ENCODE measurements around the gene MRTFB.

The MRTFB gene

DNA sequence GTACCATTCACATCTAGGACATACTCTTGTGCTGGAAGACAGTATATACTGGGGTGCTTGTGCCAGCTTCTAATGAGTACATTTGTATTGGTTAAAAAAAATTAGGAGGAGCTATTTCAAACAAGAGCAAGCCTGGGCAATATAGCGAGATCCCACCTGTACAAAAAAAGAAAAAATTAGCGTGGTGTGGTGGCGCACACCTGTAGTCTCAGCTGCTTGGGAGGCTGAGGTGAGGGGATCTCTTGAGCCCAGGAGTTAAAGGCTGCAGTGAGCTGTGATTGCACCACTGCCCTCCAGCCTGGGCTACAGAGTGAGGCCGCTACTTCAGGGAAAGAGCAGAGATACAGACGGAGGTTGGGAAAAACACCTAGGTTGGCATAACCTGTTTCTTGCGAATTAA lies 1.2 kb downstream of the MRTFB start:
- ATAC-seq, result no peak
- TF ChIP-seq ZFP30 (CRISPR knock-in tag; IDR thresholded peaks at IDR 0.05) (no peak), ESRRG (CRISPR knock-in tag; IDR thresholded peaks at IDR 0.05) (no peak), OSR1 (CRISPR knock-in tag; IDR thresholded peaks at IDR 0.05) (no peak), TOX (CRISPR knock-in tag; IDR thresholded peaks at IDR 0.05; ENCODE audit: borderline replicate concordance) (no peak), TCF4 (CRISPR knock-in tag; IDR thresholded peaks at IDR 0.05; ENCODE audit: borderline replicate concordance) (no peak), SNAI2 (CRISPR knock-in tag; IDR thresholded peaks at IDR 0.05) (no peak), ZNF70 (CRISPR knock-in tag; IDR thresholded peaks at IDR 0.05) (no peak), GLIS3 (CRISPR knock-in tag; IDR thresholded peaks at IDR 0.05) (no peak), CSDC2 (CRISPR knock-in tag; IDR thresholded peaks at IDR 0.05) (no peak)
- TF ChIP-seq, protein P1, sequence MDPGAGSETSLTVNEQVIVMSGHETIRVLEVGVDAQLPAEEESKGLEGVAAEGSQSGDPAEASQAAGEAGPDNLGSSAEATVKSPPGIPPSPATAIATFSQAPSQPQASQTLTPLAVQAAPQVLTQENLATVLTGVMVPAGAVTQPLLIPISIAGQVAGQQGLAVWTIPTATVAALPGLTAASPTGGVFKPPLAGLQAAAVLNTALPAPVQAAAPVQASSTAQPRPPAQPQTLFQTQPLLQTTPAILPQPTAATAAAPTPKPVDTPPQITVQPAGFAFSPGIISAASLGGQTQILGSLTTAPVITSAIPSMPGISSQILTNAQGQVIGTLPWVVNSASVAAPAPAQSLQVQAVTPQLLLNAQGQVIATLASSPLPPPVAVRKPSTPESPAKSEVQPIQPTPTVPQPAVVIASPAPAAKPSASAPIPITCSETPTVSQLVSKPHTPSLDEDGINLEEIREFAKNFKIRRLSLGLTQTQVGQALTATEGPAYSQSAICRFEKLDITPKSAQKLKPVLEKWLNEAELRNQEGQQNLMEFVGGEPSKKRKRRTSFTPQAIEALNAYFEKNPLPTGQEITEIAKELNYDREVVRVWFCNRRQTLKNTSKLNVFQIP (CRISPR knock-in tag; IDR thresholded peaks at IDR 0.05; ENCODE audit: borderline replicate concordance, low read depth), result no peak

DNA sequence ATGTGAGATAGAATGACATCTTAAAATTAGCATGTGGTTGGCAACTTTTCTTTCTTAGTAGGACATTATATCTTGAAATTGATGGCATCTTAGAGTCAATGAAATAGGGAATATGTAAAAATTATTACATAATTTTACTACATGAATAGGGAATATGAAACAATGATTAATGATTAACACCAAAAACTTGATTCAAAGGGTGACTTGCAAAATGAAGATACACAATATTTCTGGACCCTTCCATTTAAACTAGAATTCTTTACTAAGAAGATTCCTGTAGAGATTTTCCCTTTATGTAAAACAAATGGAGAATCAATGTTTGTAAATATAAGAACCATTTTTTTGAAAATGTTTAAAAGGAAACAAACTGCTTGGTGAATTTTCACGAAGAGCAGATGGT lies 3.4 kb downstream of the MRTFB start:
- no peak for ATAC-seq
- TF ChIP-seq ISL1 (CRISPR knock-in tag; IDR thresholded peaks at IDR 0.05) (no peak), ZNF565 (CRISPR knock-in tag; conservative IDR thresholded peaks at IDR 0.05; ENCODE audit: low read depth) (no peak), ZC3H10 (CRISPR knock-in tag; IDR thresholded peaks at IDR 0.05) (no peak), PPARA (CRISPR knock-in tag; IDR thresholded peaks at IDR 0.05; ENCODE audit: borderline replicate concordance) (no peak), ZNF70 (CRISPR knock-in tag; IDR thresholded peaks at IDR 0.05) (no peak), ESRRG (CRISPR knock-in tag; IDR thresholded peaks at IDR 0.05) (no peak), SNAI2 (CRISPR knock-in tag; IDR thresholded peaks at IDR 0.05) (no peak), GLIS3 (CRISPR knock-in tag; IDR thresholded peaks at IDR 0.05) (no peak), ARNTL (CRISPR knock-in tag; IDR thresholded peaks at IDR 0.05; ENCODE audit: borderline replicate concordance, low read depth) (no peak), OSR1 (CRISPR knock-in tag; IDR thresholded peaks at IDR 0.05) (no peak), CSDC2 (CRISPR knock-in tag; IDR thresholded peaks at IDR 0.05) (no peak), ZNF8 (CRISPR knock-in tag; IDR thresholded peaks at IDR 0.05) (no peak), TCF4 (CRISPR knock-in tag; IDR thresholded peaks at IDR 0.05; ENCODE audit: borderline replicate concordance) (no peak), BACH2 (CRISPR knock-in tag; IDR thresholded peaks at IDR 0.05; ENCODE audit: borderline replicate concordance) (no peak), RARB (CRISPR knock-in tag; IDR thresholded peaks at IDR 0.05) (no peak)
- TF ChIP-seq, protein P2, sequence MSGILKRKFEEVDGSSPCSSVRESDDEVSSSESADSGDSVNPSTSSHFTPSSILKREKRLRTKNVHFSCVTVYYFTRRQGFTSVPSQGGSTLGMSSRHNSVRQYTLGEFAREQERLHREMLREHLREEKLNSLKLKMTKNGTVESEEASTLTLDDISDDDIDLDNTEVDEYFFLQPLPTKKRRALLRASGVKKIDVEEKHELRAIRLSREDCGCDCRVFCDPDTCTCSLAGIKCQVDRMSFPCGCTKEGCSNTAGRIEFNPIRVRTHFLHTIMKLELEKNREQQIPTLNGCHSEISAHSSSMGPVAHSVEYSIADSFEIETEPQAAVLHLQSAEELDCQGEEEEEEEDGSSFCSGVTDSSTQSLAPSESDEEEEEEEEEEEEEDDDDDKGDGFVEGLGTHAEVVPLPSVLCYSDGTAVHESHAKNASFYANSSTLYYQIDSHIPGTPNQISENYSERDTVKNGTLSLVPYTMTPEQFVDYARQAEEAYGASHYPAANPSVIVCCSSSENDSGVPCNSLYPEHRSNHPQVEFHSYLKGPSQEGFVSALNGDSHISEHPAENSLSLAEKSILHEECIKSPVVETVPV (CRISPR knock-in tag; IDR thresholded peaks at IDR 0.05), result no peak
- TF ChIP-seq, protein P1 (CRISPR knock-in tag; IDR thresholded peaks at IDR 0.05; ENCODE audit: borderline replicate concordance, low read depth), result no peak
- TF ChIP-seq, protein P3, sequence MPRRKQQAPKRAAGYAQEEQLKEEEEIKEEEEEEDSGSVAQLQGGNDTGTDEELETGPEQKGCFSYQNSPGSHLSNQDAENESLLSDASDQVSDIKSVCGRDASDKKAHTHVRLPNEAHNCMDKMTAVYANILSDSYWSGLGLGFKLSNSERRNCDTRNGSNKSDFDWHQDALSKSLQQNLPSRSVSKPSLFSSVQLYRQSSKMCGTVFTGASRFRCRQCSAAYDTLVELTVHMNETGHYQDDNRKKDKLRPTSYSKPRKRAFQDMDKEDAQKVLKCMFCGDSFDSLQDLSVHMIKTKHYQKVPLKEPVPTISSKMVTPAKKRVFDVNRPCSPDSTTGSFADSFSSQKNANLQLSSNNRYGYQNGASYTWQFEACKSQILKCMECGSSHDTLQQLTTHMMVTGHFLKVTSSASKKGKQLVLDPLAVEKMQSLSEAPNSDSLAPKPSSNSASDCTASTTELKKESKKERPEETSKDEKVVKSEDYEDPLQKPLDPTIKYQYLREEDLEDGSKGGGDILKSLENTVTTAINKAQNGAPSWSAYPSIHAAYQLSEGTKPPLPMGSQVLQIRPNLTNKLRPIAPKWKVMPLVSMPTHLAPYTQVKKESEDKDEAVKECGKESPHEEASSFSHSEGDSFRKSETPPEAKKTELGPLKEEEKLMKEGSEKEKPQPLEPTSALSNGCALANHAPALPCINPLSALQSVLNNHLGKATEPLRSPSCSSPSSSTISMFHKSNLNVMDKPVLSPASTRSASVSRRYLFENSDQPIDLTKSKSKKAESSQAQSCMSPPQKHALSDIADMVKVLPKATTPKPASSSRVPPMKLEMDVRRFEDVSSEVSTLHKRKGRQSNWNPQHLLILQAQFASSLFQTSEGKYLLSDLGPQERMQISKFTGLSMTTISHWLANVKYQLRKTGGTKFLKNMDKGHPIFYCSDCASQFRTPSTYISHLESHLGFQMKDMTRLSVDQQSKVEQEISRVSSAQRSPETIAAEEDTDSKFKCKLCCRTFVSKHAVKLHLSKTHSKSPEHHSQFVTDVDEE (CRISPR knock-in tag; IDR thresholded peaks at IDR 0.05), result no peak
- TF ChIP-seq, protein P4, sequence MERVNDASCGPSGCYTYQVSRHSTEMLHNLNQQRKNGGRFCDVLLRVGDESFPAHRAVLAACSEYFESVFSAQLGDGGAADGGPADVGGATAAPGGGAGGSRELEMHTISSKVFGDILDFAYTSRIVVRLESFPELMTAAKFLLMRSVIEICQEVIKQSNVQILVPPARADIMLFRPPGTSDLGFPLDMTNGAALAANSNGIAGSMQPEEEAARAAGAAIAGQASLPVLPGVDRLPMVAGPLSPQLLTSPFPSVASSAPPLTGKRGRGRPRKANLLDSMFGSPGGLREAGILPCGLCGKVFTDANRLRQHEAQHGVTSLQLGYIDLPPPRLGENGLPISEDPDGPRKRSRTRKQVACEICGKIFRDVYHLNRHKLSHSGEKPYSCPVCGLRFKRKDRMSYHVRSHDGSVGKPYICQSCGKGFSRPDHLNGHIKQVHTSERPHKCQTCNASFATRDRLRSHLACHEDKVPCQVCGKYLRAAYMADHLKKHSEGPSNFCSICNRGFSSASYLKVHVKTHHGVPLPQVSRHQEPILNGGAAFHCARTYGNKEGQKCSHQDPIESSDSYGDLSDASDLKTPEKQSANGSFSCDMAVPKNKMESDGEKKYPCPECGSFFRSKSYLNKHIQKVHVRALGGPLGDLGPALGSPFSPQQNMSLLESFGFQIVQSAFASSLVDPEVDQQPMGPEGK (CRISPR knock-in tag; IDR thresholded peaks at IDR 0.05; ENCODE audit: borderline replicate concordance), result no peak
- TF ChIP-seq, protein P5, sequence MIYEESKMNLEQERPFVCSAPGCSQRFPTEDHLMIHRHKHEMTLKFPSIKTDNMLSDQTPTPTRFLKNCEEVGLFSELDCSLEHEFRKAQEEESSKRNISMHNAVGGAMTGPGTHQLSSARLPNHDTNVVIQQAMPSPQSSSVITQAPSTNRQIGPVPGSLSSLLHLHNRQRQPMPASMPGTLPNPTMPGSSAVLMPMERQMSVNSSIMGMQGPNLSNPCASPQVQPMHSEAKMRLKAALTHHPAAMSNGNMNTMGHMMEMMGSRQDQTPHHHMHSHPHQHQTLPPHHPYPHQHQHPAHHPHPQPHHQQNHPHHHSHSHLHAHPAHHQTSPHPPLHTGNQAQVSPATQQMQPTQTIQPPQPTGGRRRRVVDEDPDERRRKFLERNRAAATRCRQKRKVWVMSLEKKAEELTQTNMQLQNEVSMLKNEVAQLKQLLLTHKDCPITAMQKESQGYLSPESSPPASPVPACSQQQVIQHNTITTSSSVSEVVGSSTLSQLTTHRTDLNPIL (CRISPR knock-in tag; IDR thresholded peaks at IDR 0.05; ENCODE audit: low read depth), result no peak
